ENCODE results near the gene UQCR11.
A peak's percentile ranks its signal among the peaks of the same experiment; 100 is the strongest.

Gene UQCR11

DNA sequence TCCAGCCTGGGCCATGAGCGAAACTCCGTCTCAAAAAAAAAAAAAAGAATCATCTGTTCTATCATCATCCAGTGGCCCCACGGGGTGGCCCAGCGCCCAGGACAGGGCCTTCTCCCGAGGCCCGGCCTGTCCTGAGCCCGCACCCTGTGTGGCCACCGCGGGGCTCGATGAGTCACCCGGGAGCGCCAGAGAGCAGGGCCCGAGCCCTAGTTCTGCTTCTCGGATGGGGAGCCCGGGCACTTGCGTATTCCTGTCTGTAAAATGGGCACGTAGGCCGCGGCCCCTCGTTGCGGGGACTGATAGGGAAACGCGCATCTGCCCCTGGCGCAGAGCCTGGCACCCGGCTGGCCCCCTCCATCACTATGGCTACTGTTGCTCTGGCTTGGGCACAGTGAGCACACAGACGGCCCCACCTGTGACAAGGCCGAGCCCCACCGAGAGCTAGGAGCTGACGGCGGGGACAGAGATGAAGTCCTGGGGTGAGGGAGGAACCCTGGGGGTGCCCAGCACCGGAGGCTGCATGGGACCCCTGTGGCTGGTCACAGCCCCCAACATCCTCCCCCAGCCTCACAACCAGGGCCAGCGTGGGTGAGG lies 21.3 kb upstream of the UQCR11 start:
- no peak for DNase-seq (ENCODE audit: low spot score in 2 of 2)
- no peak for ATAC-seq
- Mint-ChIP-seq H3K9me3 (no peaks in the 10 kb centered on the region), H3K27ac (no peak overlapping the region), H3K4me1 (peaks cover 5% of the 10 kb centered on the region), H3K4me3 (no peak overlapping the region), H3K36me3 (peaks cover 40% of the 10 kb centered on the region)

DNA sequence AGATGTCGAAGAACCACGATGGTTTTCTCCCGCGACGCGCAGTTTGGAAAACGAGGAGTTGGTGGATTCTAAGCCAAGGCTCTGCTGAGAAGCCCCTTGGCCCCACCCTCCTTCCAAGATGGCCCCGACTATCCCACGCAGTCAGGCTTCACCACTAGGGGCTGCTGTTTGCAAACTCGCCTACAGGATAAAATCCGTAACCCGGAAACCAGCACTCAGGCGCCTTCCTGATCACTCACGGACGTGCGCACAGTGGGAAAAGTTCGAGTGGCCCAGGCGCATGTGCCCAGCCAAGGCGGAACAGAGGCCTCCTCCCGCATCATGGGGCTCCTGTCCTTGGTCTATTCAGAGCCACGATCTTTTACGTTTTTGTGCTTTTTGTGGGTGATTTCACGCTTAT lies 19.2 kb upstream of the UQCR11 start:
- H3K36me3 Mint-ChIP-seq: peaks cover 44% of the 10 kb centered on the region
- H3K4me1 Mint-ChIP-seq: peaks cover 5% of the 10 kb centered on the region
- DNase-seq (ENCODE audit: low spot score in 2 of 2) (peak in 1 of 2 donors; percentile 67), ATAC-seq (peak; percentile 70)
- H3K27ac Mint-ChIP-seq: no peak overlapping the region
- no peak overlapping the region for H3K4me3 Mint-ChIP-seq
- H3K9me3 Mint-ChIP-seq: no peaks in the 10 kb centered on the region

- DNase-seq (ENCODE audit: low spot score in 2 of 2) (no peak), ATAC-seq (no peak)
- H3K9me3 Mint-ChIP-seq: no peaks in the 10 kb centered on the region
- H3K27ac Mint-ChIP-seq: peak overlapping the region; percentile 65
- H3K4me3 Mint-ChIP-seq: no peak overlapping the region
- H3K4me1 Mint-ChIP-seq: peaks cover 17% of the 10 kb centered on the region
- H3K36me3 Mint-ChIP-seq: peaks cover 53% of the 10 kb centered on the region
Observed at GRCh38 chr19:1622541-1622940, 17.3 kb upstream of the UQCR11 start.

- H3K4me3 Mint-ChIP-seq: no peak overlapping the region
- DNase-seq (ENCODE audit: low spot score in 2 of 2) (no peak), ATAC-seq (no peak)
- H3K4me1 Mint-ChIP-seq: peaks cover 23% of the 10 kb centered on the region
- H3K9me3 Mint-ChIP-seq: no peaks in the 10 kb centered on the region
- H3K36me3 Mint-ChIP-seq: peaks cover 53% of the 10 kb centered on the region
- no peak overlapping the region for H3K27ac Mint-ChIP-seq
Observed at GRCh38 chr19:1622007-1622406, 16.7 kb upstream of the UQCR11 start.

- Mint-ChIP-seq H3K4me1 (peaks cover 27% of the 10 kb centered on the region), H3K9me3 (no peaks in the 10 kb centered on the region), H3K27ac (no peak overlapping the region), H3K4me3 (no peak overlapping the region), H3K36me3 (peaks cover 57% of the 10 kb centered on the region)
- ATAC-seq (no peak), DNase-seq (ENCODE audit: low spot score in 2 of 2) (no peak)
Observed at GRCh38 chr19:1621574-1621973, 16.3 kb upstream of the UQCR11 start.

- Mint-ChIP-seq H3K27ac (no peak overlapping the region), H3K9me3 (no peaks in the 10 kb centered on the region)
- ATAC-seq: no peak
Observed at GRCh38 chr19:1621021-1621420, 15.8 kb upstream of the UQCR11 start.

DNA sequence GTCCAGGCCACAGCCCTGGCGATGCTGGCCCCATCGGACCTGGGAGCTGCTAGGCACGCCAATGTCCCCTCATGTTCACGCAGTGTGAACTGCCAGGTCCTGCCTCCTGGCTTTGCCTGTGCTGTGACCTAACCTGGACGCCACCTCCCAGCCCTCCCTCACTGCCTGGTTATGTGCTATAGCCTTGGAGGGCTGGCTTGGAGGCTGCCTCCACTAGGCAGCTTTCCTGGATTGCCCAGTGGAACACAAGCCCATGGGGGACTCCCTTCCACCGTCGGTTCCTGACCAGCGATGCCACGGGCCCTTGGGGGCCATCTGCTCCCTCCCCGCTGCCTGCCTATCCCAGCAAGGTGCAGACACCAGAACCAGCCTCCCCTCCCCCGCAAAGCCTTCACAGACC lies 15.2 kb upstream of the UQCR11 start:
- Mint-ChIP-seq H3K9me3 (no peaks in the 10 kb centered on the region), H3K36me3 (peaks cover 61% of the 10 kb centered on the region), H3K4me1 (peaks cover 28% of the 10 kb centered on the region), H3K4me3 (no peak overlapping the region), H3K27ac (no peak overlapping the region)
- DNase-seq (ENCODE audit: low spot score in 2 of 2) (no peak), ATAC-seq (no peak)

More at GRCh38 chr19:1621021-1621420, 15.8 kb upstream of the UQCR11 start:
- H3K4me3 Mint-ChIP-seq: no peak overlapping the region
- no peak for DNase-seq (ENCODE audit: low spot score in 2 of 2)
- H3K4me1 Mint-ChIP-seq: peaks cover 28% of the 10 kb centered on the region
- H3K36me3 Mint-ChIP-seq: peaks cover 61% of the 10 kb centered on the region

DNA sequence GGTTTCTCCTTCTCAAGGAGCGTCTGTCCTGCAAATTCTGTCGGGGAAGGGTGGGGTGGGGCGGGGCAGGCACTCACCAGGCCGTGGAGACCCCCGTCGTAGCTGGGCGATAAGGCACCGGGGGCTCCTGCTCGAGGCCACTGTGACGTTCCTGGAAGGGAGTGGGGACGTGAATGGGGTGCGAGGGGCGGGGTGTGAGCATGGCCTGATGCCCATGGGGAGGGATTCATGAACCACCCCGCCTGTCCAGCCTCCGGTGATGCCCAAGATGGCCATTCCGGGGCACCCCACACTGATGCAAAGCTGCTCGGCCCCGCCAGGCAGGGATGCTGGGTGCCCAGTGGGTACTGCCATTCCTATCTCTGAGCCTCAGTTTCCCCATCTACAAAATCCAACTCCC lies 14.4 kb upstream of the UQCR11 start:
- H3K4me3 Mint-ChIP-seq: no peak overlapping the region
- H3K36me3 Mint-ChIP-seq: peaks cover 63% of the 10 kb centered on the region
- DNase-seq (ENCODE audit: low spot score in 2 of 2) (no peak), ATAC-seq (no peak)
- no peaks in the 10 kb centered on the region for H3K9me3 Mint-ChIP-seq
- peaks cover 28% of the 10 kb centered on the region for H3K4me1 Mint-ChIP-seq
- no peak overlapping the region for H3K27ac Mint-ChIP-seq

DNA sequence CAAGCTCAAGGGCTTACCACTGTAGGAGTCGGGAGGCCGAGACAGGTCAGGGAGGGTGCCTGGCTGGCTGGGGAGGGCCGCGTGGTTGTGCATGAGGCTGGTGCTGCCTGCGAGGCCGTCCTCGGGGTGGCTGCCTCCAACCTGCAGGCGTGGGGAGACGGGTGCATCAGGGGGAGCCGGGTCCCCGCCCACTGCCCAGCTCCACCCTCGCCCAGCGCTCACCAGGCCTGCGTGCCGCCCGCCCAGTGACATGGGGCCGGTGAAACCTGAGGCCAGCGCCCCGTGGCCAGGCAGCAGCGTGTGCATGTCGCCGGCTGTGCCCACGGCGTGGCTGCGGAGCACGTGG lies 13.8 kb upstream of the UQCR11 start:
- H3K4me1 Mint-ChIP-seq: peaks cover 28% of the 10 kb centered on the region
- DNase-seq (ENCODE audit: low spot score in 2 of 2): no peak

GRCh38 chr19:1618157-1619093 lies 13.2 kb upstream of the UQCR11 start:
- Mint-ChIP-seq H3K36me3 (peaks cover 66% of the 10 kb centered on the region), H3K4me3 (no peak overlapping the region), H3K4me1 (peaks cover 28% of the 10 kb centered on the region), H3K9me3 (no peaks in the 10 kb centered on the region), H3K27ac (peak overlapping the region; percentile 87)
- ATAC-seq (peak; percentile 65), DNase-seq (ENCODE audit: low spot score in 2 of 2) (no peak)

More for the DNA sequence above, 13.8 kb upstream of the UQCR11 start:
- ATAC-seq: no peak
- H3K27ac Mint-ChIP-seq: no peak overlapping the region
- no peaks in the 10 kb centered on the region for H3K9me3 Mint-ChIP-seq
- no peak overlapping the region for H3K4me3 Mint-ChIP-seq
- peaks cover 65% of the 10 kb centered on the region for H3K36me3 Mint-ChIP-seq

DNA sequence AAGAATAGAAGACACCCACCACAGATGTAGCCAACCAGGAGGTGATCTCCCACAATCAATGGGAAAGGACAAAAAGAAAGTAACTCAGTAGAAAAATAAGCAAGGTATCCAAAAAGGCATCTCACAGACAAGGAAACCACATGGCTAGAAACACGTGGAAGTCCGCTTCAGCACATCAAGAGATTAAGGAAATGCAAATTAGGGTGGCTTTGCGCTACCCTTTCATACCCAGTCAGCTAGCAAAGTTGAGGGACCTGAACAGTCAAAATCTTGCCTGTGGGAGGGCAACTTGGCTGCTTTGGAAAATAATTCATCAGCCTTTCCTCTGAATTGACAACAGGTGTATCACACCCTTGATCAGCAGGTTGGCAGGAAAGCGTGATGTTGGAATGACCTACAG lies 11.6 kb upstream of the UQCR11 start:
- no peak overlapping the region for H3K4me3 Mint-ChIP-seq
- peak overlapping the region; percentile 82 for H3K27ac Mint-ChIP-seq
- DNase-seq (ENCODE audit: low spot score in 2 of 2) (no peak), ATAC-seq (no peak)
- H3K36me3 Mint-ChIP-seq: peaks cover 57% of the 10 kb centered on the region
- peaks cover 24% of the 10 kb centered on the region for H3K4me1 Mint-ChIP-seq
- no peaks in the 10 kb centered on the region for H3K9me3 Mint-ChIP-seq

DNA sequence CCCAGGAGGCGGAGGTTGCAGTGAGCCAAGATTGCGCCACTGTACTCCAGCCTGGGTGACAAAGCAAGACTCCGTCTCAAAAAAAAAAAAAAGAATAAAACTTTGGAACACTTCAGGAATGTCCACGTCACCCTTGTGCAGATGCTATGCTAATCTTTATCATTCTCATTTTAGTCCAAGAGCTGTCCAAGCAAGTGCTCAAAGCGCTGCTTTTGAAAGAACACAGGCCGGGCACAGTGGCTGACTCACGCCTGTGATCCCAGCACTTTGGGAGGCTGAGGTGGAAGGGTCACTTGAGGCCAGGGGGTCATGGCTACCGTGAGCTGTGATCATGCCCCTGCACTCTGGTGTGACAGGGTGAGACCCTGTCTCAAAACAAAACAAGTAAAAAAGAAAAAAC lies 11.1 kb upstream of the UQCR11 start:
- Mint-ChIP-seq H3K4me1 (peaks cover 24% of the 10 kb centered on the region), H3K27ac (peak overlapping the region; percentile 82), H3K4me3 (no peak overlapping the region), H3K9me3 (no peaks in the 10 kb centered on the region), H3K36me3 (peaks cover 62% of the 10 kb centered on the region)
- ATAC-seq (no peak), DNase-seq (ENCODE audit: low spot score in 2 of 2) (no peak)

DNA sequence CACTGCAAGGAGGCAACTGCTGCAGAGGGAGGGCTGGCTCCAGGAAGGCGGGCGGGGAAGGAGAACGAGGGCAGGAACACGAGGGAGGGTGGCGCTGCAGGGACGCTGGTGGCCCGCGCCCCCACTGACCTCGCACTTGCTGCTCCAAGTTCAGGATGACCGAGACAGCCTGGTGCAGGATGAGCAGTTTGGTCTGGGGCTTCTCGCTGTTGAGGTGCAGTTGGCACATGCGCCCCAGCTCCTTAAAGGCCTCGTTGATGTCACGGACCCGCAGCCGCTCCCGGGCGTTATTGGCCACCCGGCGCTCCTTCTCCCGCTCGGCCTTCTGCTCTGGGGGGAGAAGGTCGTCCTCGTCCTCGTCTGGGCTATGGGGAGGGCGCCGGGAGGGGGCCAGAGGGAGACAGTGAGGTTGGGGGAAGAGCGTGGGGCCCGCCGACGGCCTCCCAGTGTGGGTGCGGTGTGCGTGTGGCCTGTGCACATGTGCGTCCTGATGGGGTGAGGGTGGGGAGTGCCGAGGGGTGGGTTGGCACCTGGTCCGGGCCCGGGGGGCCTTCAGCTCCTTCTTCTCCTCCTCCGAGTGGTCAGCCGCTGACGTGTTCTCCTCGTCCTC lies 10.0 kb upstream of the UQCR11 start:
- Mint-ChIP-seq H3K4me1 (peaks cover 24% of the 10 kb centered on the region), H3K9me3 (no peaks in the 10 kb centered on the region), H3K36me3 (peaks cover 71% of the 10 kb centered on the region), H3K4me3 (no peak overlapping the region), H3K27ac (peak overlapping the region; percentile 54)
- no peak for DNase-seq (ENCODE audit: low spot score in 2 of 2)
- no peak for ATAC-seq

- no peaks in the 10 kb centered on the region for H3K9me3 Mint-ChIP-seq
- peaks cover 33% of the 10 kb centered on the region for H3K4me1 Mint-ChIP-seq
- no peak for ATAC-seq
- peaks cover 74% of the 10 kb centered on the region for H3K36me3 Mint-ChIP-seq
- no peak overlapping the region for H3K4me3 Mint-ChIP-seq
- no peak for DNase-seq (ENCODE audit: low spot score in 2 of 2)
- peak overlapping the region; percentile 14 for H3K27ac Mint-ChIP-seq
Observed at GRCh38 chr19:1613808-1614570, 8.7 kb upstream of the UQCR11 start.

DNA sequence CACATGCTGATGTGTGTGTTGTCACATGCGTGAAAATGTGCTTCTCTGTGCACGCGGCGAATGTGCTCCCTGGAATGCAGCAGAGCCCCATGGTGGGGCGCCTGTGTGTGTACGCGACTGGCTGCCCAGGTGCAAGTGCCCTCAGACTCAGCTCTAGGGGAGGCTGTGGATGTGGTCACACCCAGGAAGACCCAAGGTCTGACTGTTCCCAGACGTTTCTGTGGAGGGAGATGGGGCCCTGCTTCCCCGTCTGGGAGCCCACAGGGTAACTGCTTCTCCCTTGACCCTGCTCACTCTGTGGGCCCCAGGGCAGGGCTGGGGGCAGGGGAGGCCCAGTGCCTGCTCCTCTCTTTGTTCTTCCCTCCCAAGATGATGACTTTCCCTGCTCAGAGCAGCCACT lies 7.9 kb upstream of the UQCR11 start:
- DNase-seq (ENCODE audit: low spot score in 2 of 2) (no peak), ATAC-seq (no peak)
- H3K36me3 Mint-ChIP-seq: peaks cover 74% of the 10 kb centered on the region
- peaks cover 35% of the 10 kb centered on the region for H3K4me1 Mint-ChIP-seq
- no peaks in the 10 kb centered on the region for H3K9me3 Mint-ChIP-seq
- no peak overlapping the region for H3K4me3 Mint-ChIP-seq
- H3K27ac Mint-ChIP-seq: peak overlapping the region; percentile 23

Data from stimulated activated effector memory CD8-positive, alpha-beta T cell treated with anti-CD3 and anti-CD28 coated beads, Interleukin-12 subunit alpha, Interleukin-12 subunit beta, amount 100 ng/mL, for 72 hours (primary cell).